ENCODE data around the gene SCRN1. TPM values are rescaled to one million over a fixed set of nuclear protein-coding genes. Genes with fewer than 3 reads are reported as not detected.

SCRN1 gene
- total RNA-seq, 1 experiment from 2014 or later: 116 TPM

- intact Hi-C loops (cut with micrococcal nuclease; ENCODE audit: unreplicated experiment): loop anchor here (1.0 to 5.0 kb wide), 3 partner anchors 33 to 80 kb away; no protein-coding TSS in a partner anchor
- TF ChIP-seq CTCF (IDR thresholded peaks at IDR 0.05; ENCODE audit: unreplicated experiment): no peak
- peak overlapping the region; percentile 67 for H3K27ac Mint-ChIP-seq (ENCODE audit: unreplicated experiment)
- no peaks in the 10 kb centered on the region for H3K27me3 Mint-ChIP-seq (ENCODE audit: unreplicated experiment)
- no peak for DNase-seq
- H3K36me3 Mint-ChIP-seq (ENCODE audit: insufficient read depth, unreplicated experiment): no peaks in the 10 kb centered on the region
- BruUV-seq (replicated peaks): no TSS peak
- no peak overlapping the region for H3K4me3 Mint-ChIP-seq (ENCODE audit: low read depth, unreplicated experiment)
- no peaks in the 10 kb centered on the region for H3K9me3 Mint-ChIP-seq (ENCODE audit: low read depth, unreplicated experiment)
- CTCF ChIA-PET: interaction anchor here (0.6 to 1.3 kb wide), 3 partner anchors 14 to 421 kb away, joined by 3 read pairs; no protein-coding TSS in a partner anchor
- H3K4me1 Mint-ChIP-seq (ENCODE audit: low read depth, unreplicated experiment): peaks cover 26% of the 10 kb centered on the region
These were observed 38.2 kb upstream of the SCRN1 start for GRCh38 chr7:30027740-30028215.

GRCh38 chr7:30027065-30027456, 37.5 kb upstream of the SCRN1 start:
- intact Hi-C loops (cut with micrococcal nuclease; ENCODE audit: unreplicated experiment): loop anchor here (1.0 to 5.0 kb wide), 2 partner anchors 35 to 80 kb away; no protein-coding TSS in a partner anchor
- CTCF ChIA-PET: interaction anchor here (0.6 kb wide), 2 partner anchors 13 to 310 kb away, joined by 3 read pairs; no protein-coding TSS in a partner anchor
- DNase-seq: peak; percentile 53

GRCh38 chr7:30026229-30027064, 36.8 kb upstream of the SCRN1 start, which contains the start of gene FKBP14:
FKBP14 (minus strand) TSS chr7:30026702; CDS start chr7:30026508, 194 bp downstream.
- intact Hi-C loops (cut with micrococcal nuclease; ENCODE audit: unreplicated experiment): loop anchor here (1.0 to 5.0 kb wide), 2 partner anchors 36 to 79 kb away; no protein-coding TSS in a partner anchor
- peak; percentile 99 for DNase-seq
- Mint-ChIP-seq H3K4me3 (ENCODE audit: low read depth, unreplicated experiment) (no peak within 1 kb of the TSS), H3K27me3 (ENCODE audit: unreplicated experiment) (no peaks in the 10 kb centered on the region), H3K27ac (ENCODE audit: unreplicated experiment) (peak within 1 kb of the TSS; percentile 67), H3K36me3 (ENCODE audit: insufficient read depth, unreplicated experiment) (no peaks in the 10 kb centered on the region), H3K4me1 (ENCODE audit: low read depth, unreplicated experiment) (peaks cover 30% of the 10 kb centered on the region), H3K9me3 (ENCODE audit: low read depth, unreplicated experiment) (no peaks in the 10 kb centered on the region)
- CTCF ChIA-PET: interaction anchor here (0.5 kb wide), 1 partner anchor 20 kb away, joined by 3 read pairs; no protein-coding TSS in a partner anchor
- no peak for TF ChIP-seq CTCF (IDR thresholded peaks at IDR 0.05; ENCODE audit: unreplicated experiment)
- BruUV-seq (replicated peaks): TSS peak; percentile 78

More at GRCh38 chr7:30027065-30027456, 37.5 kb upstream of the SCRN1 start:
- no peak for TF ChIP-seq CTCF (IDR thresholded peaks at IDR 0.05; ENCODE audit: unreplicated experiment)
- no TSS peak for BruUV-seq (replicated peaks)
- no peak overlapping the region for H3K4me3 Mint-ChIP-seq (ENCODE audit: low read depth, unreplicated experiment)
- H3K27ac Mint-ChIP-seq (ENCODE audit: unreplicated experiment): peak overlapping the region; percentile 67
- no peaks in the 10 kb centered on the region for H3K27me3 Mint-ChIP-seq (ENCODE audit: unreplicated experiment)
- H3K36me3 Mint-ChIP-seq (ENCODE audit: insufficient read depth, unreplicated experiment): no peaks in the 10 kb centered on the region
- H3K9me3 Mint-ChIP-seq (ENCODE audit: low read depth, unreplicated experiment): no peaks in the 10 kb centered on the region
- peaks cover 26% of the 10 kb centered on the region for H3K4me1 Mint-ChIP-seq (ENCODE audit: low read depth, unreplicated experiment)

- Mint-ChIP-seq H3K9me3 (ENCODE audit: low read depth, unreplicated experiment) (no peaks in the 10 kb centered on the region), H3K27me3 (ENCODE audit: unreplicated experiment) (no peaks in the 10 kb centered on the region), H3K36me3 (ENCODE audit: insufficient read depth, unreplicated experiment) (peaks cover 5% of the 10 kb centered on the region), H3K4me1 (ENCODE audit: low read depth, unreplicated experiment) (peaks cover 45% of the 10 kb centered on the region), H3K4me3 (ENCODE audit: low read depth, unreplicated experiment) (no peak overlapping the region), H3K27ac (ENCODE audit: unreplicated experiment) (no peak overlapping the region)
- intact Hi-C loops (cut with micrococcal nuclease; ENCODE audit: unreplicated experiment): no loop called here
- CTCF ChIA-PET: no interaction called here
- no peak for DNase-seq
- TF ChIP-seq CTCF (IDR thresholded peaks at IDR 0.05; ENCODE audit: unreplicated experiment): no peak
- BruUV-seq (replicated peaks): no TSS peak
These were observed 33.9 kb upstream of the SCRN1 start for GRCh38 chr7:30023524-30023923.
